Mesothelial cell of epicardium (in vitro differentiated cells): ENCODE measurements around the gene IL36G. TPM values are rescaled to one million over a fixed set of nuclear protein-coding genes. Genes with fewer than 3 reads are reported as not detected.
A peak's percentile ranks its signal among the peaks of the same experiment; 100 is the strongest.

ENCODE experiments used
- DNase-seq, 2 experiments: peaks; one replicate each; pipeline ENCODE4 v3.0.0; 2021; ENCODE audit warnings: low spot score in 2 of 2; ENCODE audit not compliant: unreplicated experiment in 2 of 2
- H3K27ac Mint-ChIP-seq: 2 replicates; pipeline ENCODE4 v1.8.0; 2021; ENCODE audit warnings: mixed read lengths
- H3K27me3 Mint-ChIP-seq: 2 replicates; pipeline ENCODE4 v1.8.0; 2021; ENCODE audit warnings: low read depth, mixed read lengths
- H3K36me3 Mint-ChIP-seq: 2 replicates; pipeline ENCODE4 v1.8.0; 2021; ENCODE audit warnings: mixed read lengths
- H3K4me1 Mint-ChIP-seq: 2 replicates; pipeline ENCODE4 v1.8.0; 2021; ENCODE audit warnings: mixed read lengths
- H3K4me3 Mint-ChIP-seq: 2 replicates; pipeline ENCODE4 v1.8.0; 2021; ENCODE audit warnings: mild to moderate bottlenecking, moderate library complexity, mixed read lengths
- H3K9me3 Mint-ChIP-seq: 2 replicates; pipeline ENCODE4 v1.8.0; 2021; ENCODE audit warnings: mixed read lengths
- CTCF ChIP-seq: fragments of 200-600 bp; sonication (generic); IDR thresholded peaks from one replicate; pipeline ENCODE4 v1.5.0; 2021; ENCODE audit warnings: antibody characterized with exemption; ENCODE audit not compliant: unreplicated experiment
- total RNA-seq: library from RNA; stranded (reverse); gene quantifications from 3 replicates; pipeline ENCODE4 v1.2.1, GENCODE V29; 2021

Gene IL36G
- total RNA-seq, 1 donor from 2014 or later = not detected

- Mint-ChIP-seq H3K4me3 (no peak overlapping the region), H3K9me3 (peaks cover 4% of the 10 kb centered on the region), H3K27ac (no peak overlapping the region), H3K36me3 (no peaks in the 10 kb centered on the region), H3K4me1 (no peaks in the 10 kb centered on the region), H3K27me3 (peaks cover 33% of the 10 kb centered on the region)
- DNase-seq = no peak
- TF ChIP-seq CTCF = no peak
Observed at GRCh38 chr2:112947374-112947773, 30.4 kb upstream of the IL36G start.

GRCh38 chr2:112949456-112949855, 28.4 kb upstream of the IL36G start:
- H3K9me3 Mint-ChIP-seq = peaks cover 4% of the 10 kb centered on the region
- no peak for TF ChIP-seq CTCF
- H3K27ac Mint-ChIP-seq = no peak overlapping the region
- no peaks in the 10 kb centered on the region for H3K4me1 Mint-ChIP-seq
- no peak overlapping the region for H3K4me3 Mint-ChIP-seq
- peaks cover 33% of the 10 kb centered on the region for H3K27me3 Mint-ChIP-seq
- H3K36me3 Mint-ChIP-seq = no peaks in the 10 kb centered on the region
- no peak for DNase-seq

GRCh38 chr2:112954364-112954763, 23.4 kb upstream of the IL36G start:
- TF ChIP-seq CTCF = no peak
- Mint-ChIP-seq H3K4me1 (no peaks in the 10 kb centered on the region), H3K4me3 (no peak overlapping the region), H3K27me3 (peaks cover 24% of the 10 kb centered on the region), H3K36me3 (no peaks in the 10 kb centered on the region), H3K27ac (no peak overlapping the region), H3K9me3 (peaks cover 4% of the 10 kb centered on the region)
- DNase-seq = no peak

- H3K4me3 Mint-ChIP-seq = no peak overlapping the region
- no peaks in the 10 kb centered on the region for H3K36me3 Mint-ChIP-seq
- H3K4me1 Mint-ChIP-seq = no peaks in the 10 kb centered on the region
- peaks cover 6% of the 10 kb centered on the region for H3K27me3 Mint-ChIP-seq
- DNase-seq = no peak
- no peak overlapping the region for H3K27ac Mint-ChIP-seq
- no peak for TF ChIP-seq CTCF
- H3K9me3 Mint-ChIP-seq = no peaks in the 10 kb centered on the region
Observed at GRCh38 chr2:112957511-112957910, 20.3 kb upstream of the IL36G start.

- Mint-ChIP-seq H3K36me3 (no peaks in the 10 kb centered on the region), H3K4me3 (no peak overlapping the region), H3K4me1 (no peaks in the 10 kb centered on the region), H3K27ac (no peak overlapping the region), H3K9me3 (no peaks in the 10 kb centered on the region), H3K27me3 (peaks cover 15% of the 10 kb centered on the region)
- DNase-seq = no peak
- peak; percentile 53 for TF ChIP-seq CTCF
Observed at GRCh38 chr2:112958428-112959108, 19.2 kb upstream of the IL36G start.
